ENCODE data around the gene RPL10.
A peak's percentile ranks its signal among the peaks of the same experiment; 100 is the strongest.
"Not testable (repeated sequence)": the region's sequence is repeated elsewhere in the genome, so short reads cannot be mapped to it uniquely, and the experiment has no call there.

The RPL10 gene

DNA sequence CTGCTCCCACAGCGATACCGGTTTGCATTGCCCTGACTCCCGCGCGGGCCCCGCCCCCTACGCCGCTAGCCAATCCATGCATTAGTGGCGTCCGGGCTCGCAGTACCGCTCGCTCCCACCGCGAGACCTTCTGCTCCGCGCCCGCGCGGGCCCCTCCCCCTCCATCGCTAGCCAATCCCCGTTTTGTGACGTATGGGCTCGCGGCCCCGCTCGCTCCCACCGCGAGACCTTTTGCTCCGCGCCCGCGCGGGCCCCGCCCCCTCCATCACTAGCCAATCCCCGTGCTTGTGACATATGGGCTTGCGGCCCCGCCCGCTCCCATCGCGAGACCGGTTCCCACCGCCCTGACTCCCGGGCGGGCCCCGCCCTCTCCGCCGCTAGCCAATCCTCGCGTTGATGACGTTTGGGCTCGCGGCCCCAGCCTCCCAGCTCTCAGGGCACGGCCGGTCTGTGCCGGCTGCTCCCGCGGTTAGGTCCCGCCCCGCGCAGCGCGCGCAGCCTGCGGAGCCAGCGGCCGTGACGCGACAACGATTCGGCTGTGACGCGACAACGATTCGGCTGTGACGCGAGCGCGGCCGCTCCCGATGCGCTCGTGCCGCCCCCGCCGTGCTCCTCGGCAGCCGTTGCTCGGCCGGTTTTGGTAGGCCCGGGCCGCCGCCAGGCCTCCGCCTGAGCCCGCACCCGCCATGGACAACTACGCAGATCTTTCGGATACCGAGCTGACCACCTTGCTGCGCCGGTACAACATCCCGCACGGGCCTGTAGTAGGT lies 19.2 kb upstream of the RPL10 start, which contains the start of gene EMD:
Gene EMD, plus strand, starts transcription at position 497 of the 770 bp plus-strand sequence. Its CDS starts 190 bp downstream, at position 687.
- peak; percentile 73 for DNase-seq

DNA sequence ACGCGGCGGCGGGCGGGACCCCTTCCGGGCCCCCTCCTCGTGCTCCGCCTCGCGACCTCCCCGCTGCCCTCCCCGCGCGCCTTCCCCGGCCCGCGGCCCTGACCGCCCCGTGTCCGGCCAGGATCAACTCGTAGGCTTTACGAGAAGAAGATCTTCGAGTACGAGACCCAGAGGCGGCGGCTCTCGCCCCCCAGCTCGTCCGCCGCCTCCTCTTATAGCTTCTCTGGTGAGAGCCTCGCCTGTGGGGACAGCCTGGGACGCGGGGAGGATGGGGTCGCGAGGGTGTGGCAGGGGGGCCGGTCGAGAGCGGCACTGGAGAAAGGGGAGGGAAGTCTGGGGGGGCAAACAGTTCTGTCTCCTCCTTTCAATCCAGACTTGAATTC lies 18.6 kb upstream of the RPL10 start:
- no peak for DNase-seq

DNA sequence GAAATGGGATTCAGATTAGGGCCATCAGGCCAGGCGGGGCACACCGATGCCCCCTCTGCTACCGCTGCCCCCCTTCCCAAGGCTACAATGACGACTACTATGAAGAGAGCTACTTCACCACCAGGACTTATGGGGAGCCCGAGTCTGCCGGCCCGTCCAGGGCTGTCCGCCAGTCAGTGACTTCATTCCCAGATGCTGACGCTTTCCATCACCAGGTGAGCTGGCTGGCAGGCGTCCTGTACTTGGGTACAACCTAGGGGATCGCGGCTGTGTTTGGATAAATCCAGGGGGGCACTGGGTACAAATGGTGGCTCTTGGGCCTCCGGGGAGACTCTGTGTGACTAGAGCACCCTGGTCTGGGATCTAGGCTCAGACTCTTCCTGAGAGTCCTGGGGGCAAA lies 18.0 kb upstream of the RPL10 start:
- DNase-seq, result no peak

DNA sequence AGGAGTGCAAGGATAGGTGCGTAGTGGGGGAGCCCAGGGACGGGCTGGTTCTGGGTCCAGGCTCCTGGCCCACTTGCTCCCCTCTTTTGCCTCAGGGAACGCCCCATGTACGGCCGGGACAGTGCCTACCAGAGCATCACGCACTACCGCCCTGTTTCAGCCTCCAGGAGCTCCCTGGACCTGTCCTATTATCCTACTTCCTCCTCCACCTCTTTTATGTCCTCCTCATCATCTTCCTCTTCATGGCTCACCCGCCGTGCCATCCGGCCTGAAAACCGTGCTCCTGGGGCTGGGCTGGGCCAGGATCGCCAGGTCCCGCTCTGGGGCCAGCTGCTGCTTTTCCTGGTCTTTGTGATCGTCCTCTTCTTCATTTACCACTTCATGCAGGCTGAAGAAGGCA lies 17.4 kb upstream of the RPL10 start:
- DNase-seq, result no peak

DNA sequence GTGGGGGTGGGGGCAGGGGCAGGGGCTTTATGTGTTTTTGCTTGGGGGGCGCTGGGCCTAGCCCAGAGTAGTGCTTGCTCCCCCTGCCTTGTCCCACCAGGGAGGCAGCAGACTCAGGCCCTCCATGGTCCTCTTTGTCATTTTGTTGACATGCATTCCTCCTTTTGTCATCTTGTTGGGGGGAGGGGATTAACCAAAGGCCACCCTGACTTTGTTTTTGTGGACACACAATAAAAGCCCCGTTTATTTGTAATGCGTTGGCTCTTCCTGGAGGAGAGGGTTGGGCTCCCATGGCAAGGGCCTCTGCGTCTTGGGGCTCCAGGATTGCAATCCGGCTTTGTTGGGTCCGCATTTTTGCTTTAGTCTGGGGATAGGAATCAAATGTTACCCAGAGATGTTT lies 16.9 kb upstream of the RPL10 start:
- no peak for DNase-seq

DNA sequence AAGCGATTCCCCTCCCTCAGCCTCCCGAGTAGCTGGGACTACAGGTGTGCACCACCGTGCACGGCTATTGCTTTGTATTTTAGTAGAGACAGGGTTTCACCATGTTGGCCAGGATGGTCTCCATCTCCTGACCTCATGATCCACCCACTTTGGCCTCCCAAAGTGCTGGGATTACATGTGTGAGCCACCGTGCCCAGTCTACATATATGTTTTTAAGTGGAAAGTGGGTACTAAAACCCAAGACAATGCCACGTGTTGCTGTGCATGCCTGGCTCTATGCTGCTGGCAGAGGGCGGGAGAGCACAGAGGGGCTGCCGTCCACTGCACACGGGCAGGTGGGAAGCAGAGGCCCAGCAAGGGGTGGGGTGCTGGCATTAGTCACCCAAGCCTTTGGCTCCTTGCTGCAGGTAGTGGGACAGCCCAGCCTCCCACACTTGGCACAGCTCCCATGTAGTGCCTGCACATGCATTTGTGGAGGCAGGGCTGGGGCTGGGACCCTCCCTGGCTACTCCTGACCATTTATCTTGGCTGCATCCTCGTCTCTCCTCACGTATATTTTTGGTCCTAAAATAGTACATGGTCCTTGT lies 15.6 kb upstream of the RPL10 start:
- DNase-seq, result no peak

DNA sequence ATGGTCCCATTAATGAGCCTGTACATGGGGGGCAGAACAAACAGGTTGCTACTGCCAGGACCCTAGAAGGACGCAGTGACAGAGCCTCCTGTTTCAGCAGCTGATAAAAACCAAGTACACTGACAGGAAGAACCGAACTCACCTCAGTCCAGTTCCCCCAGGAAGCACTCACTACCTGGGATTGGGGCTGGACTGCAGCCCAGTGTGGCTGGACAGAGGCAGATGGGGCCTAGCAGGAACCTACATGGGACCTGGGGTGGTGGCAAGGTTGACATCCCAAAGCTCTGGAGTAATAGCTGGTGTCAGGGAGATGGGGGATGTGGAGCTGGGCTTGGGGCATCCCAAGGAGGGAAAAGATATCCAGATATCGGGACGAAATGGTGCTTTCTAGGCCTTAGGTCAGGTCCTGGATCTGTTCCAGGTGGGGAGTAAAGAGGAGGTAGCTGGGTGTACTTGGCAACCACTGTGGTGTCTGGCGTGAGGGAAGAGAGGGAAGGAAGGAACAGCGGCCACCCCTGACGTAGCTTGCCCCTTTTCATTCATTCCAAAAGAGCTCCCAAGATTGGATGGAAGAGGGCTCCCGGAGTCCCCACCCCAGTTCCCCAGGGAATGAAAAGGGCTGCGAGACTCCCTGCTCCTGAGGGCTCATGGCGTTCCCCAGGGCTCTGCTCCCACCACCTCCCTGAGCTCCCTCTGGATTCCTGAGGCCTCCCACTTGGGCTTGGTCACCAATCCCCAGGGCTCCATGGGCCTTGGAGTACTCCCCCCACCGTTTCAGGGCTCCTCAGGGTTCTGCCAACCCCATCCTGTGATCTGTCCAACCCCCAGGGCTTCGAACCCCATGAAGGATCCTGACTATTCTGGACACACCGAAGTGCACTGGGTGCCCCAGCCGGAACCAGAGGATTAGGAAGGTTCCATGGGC lies 14.6 kb upstream of the RPL10 start:
- no peak for DNase-seq

DNA sequence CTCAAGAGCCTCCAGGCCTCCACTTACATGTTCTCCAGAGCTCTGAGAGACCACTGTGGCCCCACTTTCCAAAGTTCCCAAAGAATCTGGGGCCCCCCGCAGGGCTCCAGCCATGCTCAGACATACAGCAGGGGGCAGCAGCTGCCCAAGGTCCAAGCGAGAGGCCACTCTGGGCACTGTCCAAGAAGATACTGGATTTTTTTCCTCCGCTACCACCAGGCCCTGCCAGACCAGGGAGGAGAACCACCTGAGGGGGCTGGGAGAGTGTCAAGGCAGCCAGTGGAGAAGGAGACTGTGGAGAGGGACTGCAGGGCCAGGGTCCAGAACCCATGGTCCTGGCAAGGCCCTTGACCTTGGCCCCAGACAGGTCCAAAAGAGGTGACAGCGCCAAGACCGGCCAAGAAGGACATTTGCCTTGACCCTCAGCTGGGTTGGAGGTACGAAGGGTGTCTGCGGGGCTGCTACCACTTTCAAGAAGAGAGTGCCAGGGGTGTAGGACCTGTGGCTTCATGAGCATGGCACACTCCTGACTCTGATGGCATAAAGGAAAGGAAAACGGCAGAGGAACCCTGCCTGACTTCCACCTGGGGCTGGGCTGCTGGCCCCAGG lies 13.8 kb upstream of the RPL10 start:
- DNase-seq, result no peak

DNA sequence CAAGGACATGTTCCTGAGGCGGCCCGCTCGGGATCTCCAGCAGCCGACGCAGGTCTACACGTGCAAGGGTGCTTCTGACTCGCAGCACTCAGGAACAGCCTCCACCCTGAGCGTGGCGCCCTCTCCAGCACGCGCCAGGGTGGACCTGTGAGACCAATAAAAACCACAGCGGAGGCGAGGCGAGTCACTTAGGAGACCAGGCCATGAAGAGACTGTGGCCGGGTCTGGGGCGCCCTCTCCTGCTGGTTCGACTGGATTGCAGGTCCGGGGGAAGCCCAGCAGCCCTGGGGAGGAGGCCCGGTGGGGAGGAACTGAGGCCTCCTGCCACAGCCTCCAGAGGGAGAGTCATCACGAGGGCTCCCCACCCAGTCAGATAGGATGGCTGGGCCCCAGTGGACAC lies 10.1 kb upstream of the RPL10 start:
- DNase-seq, result not testable (repeated sequence)

DNA sequence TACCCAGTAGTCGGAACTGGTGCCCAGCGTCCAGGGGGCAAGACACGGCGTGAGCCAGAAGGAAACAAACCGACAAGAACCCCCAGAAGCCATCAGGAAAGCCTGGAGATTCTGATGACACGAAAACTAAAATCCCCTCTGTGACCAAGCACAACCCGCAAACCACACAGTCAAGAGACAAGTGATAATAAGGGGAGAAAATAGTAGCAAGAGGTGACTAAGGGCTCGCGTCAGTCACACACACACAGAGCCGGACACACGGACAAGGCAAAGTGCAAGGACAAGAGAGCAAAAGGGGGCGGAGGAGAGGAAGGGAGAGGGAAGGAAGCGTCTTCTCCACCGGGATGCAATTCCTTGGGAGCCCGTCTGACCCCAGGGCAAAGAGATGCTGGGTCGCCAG lies 9.5 kb upstream of the RPL10 start:
- not testable (repeated sequence) for DNase-seq

DNA sequence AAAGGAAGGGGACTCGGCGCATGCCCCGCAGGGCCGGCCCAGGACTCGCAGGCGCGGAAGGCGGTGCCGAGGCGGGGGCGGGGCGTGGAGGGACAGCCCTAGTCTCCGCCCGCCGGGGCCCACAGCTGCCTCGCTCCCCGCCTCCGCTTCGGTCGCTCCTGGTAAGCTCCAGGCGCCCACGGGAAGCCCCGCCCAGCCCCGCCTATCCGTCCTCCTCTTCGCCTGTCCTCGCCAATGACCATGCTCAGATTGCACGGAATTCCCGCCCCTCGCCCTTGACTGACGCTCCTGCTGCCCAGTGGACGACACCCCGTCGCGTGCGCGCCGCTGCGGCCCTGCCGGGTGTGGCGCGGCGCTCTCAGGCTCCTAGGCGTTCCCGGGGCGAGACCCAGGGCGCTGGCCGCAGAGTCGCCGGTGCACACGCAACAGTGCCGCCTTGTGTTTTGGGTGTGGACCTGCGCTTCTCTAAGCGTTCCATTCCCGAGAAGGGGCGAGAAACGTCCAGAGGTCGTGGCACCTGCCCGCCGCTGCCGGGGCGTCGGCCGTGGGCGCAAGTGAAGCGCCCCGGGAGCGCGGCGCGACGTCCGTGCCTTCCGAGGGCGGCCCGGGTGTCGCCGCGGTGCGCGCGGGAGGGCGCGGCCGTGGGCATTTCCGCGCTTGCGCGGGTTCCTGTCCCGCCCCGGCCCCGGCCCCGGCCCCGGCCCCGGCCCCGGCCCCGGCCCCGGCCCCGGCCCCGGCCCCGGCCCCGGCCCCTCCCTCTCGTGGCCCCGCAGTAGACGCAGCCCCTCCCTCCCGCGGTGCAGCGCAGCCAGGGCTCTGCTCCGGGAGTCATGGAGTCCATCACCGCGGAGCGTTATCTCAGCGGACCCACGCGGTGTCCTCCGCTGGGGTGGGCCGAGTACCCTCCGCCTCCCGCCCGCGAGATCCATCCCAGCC lies 8.1 kb upstream of the RPL10 start:
- DNase-seq, result not testable (repeated sequence)

DNA sequence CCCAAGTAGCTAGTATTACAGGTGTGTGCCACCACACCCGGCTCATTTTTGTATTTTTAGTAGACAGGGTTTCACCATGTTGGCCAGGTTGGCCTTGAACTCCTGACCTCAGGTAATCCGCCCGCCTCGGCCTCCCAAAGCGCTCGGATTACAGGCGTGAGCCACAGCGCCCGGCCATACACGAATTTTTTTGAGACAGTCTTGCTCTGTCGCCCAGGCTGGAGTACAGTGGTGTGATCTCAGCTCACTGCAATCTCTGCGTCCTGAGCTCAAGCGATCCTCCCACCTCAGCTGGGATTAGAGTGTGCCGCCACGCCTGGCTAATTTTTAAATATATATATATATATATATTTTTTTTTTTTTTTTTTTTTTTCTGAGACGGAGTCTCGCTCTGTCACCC lies 1.8 kb upstream of the RPL10 start:
- DNase-seq, result not testable (repeated sequence)

DNA sequence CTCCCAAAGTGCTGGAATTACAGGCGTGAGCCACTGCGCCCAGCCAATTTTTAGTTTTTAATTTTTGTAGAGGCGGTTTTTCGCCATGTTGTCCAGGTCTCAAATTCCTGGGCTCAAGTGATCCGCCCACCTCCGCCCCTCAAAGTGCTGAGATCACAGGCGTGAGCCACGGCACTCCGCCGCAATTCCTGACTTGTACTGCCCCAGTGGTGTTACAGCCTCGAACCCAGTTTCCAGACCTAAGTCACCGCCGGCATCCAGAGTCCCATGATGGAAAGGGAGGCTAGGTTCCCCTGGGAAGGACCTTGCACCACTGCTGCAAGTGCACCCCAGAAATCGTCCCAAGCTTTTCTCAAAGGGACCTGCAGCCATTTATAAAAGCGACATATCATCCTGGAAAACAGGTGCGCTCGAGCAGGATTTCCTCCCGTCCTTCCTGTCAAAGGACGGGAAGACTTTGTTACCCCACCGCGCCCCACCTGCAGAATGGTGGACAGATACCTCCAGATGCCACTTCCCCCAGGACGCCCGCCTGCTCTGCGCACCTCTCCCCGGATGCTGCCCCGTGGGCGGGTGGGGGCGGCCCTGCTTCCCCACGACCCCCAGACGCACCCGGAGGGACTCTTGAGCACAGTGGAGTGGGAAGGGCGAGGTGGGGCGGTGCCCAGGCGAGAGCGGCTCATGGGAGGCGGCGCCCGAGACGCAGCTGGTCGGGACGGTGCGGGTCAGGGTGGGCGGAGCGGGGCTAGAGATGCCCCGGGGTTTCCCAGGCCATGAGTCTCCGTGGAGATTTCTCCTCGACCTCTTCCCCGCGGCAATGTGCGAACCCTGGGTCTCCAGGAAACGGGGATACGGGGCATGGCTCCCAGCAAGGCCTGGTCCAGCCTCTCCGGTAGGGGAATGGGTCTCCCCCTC lies 947 bp upstream of the RPL10 start:
- no peak for DNase-seq

DNA sequence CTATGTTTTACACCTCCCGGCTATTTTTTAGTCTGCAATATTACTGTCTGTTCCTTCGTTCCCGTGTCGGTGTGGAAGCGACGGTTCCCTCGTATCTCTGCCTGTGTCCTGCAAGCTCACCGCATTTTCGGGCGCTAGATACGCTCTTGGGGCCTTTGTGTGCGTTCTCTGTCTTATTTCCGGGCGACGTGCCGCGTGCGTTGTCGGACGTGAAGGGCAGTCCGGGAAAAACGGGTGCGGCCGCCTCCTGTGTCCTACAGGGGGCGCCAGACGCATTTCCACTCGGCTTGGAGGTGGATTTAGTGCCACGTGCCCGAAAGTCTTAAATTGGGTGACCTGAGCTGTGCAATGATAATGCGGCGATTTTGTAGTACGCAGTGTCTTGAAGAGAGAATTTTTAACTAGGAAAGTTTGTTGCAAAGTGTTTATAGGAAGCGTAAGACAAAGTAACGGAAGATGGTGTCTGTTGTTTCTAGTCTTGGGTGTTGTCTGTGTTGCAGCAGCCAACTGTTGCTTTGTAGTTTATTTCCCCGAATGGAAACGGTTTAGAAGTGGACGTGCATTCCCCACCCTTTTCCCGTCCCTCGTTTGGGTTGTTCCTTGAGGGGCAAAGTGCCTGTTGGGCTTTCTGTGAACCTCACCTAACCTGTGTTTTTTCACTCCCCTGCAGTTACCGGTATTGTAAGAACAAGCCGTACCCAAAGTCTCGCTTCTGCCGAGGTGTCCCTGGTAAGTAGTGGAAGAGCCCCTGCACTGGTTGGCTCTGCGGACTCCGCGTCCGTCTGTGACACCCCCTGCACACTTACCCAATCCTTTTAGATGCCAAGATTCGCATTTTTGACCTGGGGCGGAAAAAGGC lies 720 bp downstream of the RPL10 start:
- DNase-seq, result no peak

DNA sequence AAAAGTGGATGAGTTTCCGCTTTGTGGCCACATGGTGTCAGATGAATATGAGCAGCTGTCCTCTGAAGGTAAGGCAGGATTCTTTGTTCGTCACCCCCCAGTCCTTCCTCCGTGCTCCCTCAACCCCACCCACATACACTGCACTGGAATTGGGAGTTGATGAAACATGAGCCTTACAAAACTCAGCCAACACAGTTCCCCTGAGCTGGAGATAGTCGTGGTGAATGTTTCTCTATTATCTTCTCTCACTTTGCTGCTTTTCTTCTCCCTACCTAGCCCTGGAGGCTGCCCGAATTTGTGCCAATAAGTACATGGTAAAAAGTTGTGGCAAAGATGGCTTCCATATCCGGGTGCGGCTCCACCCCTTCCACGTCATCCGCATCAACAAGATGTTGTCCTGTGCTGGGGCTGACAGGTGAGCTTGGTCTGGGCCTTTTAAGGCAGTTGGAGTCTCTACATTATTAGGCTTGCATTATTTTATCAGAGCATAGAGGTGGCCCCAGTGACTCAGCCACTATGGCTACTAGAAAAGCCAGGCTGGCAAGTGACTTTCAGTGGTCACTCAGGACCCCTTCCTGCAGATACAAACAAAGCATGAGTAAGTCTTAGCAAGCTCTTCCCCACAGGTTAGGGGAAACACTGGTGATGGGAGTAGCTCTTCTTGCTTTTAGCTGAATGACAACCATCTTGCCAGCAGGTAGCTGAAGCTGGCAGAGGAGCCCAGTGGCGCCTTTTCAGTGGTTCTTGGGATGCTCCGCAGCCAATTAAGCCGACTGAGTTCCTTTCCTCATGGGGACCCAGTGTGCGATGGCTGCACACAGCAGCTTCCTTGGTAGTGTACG lies 1.6 kb downstream of the RPL10 start:
- no peak for DNase-seq

DNA sequence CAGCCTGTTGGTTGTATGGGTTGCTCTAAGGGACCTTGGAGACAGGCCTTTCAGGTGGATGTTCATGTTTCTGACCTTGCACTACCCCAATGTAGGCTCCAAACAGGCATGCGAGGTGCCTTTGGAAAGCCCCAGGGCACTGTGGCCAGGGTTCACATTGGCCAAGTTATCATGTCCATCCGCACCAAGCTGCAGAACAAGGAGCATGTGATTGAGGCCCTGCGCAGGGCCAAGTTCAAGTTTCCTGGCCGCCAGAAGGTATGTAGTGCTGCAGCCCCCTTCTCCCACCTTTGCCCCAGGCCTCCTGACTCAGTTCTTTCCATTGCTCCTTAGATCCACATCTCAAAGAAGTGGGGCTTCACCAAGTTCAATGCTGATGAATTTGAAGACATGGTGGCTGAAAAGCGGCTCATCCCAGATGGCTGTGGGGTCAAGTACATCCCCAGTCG lies 2.2 kb downstream of the RPL10 start:
- DNase-seq, result not testable (repeated sequence)

DNA sequence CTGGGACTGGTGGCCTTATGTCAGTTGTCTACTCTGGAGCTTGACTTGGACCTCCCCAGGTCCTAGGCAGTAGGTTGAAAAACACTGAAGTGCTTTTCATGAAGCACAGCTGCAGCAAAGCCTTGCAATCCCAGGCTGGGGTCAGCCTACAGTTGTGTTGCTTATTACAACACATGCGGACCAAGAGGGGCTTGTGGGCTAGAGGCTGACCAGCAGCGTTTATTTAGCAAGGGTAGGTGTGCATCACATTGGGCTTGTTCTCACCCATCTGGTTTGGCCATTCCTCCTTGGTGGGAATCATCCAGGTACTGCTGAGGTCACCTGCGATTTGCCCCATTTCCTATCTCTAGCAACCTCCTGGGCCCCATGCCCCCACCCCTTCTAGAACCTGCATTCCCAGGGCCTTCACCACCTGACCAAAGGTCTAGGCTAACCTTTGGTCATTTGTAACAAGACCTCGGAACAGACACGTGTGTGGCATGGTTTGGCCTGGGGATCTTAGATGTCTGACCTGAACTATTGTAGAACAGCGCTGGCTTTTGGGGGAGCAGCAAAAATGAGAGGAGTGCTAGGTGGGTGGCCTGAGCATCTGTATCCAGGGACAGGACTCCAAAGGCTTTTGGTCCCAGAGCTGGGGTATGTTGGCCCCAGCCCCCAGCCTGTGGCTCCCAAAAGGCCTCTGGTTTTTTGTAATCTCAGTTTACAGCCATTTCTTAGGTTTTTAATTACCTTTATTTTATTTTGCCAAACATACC lies 3.0 kb downstream of the RPL10 start:
- DNase-seq, result no peak
